PFSK-1 (cell line): ENCODE results near the gene DOCK1.

Experiments
- FOXP2 ChIP-seq: optimal IDR thresholded peaks from 2 replicates; pipeline ENCODE3; 2011; ENCODE audit warnings: borderline replicate concordance, control low read depth, inconsistent platforms; ENCODE audit not compliant: insufficient read depth; ENCODE audit errors: extremely low read length, extremely low read depth
- POLR2AphosphoS5 ChIP-seq: IDR thresholded peaks from 2 replicates; pipeline ENCODE4 v1.6.1; 2012; ENCODE audit warnings: low read depth, mild to moderate bottlenecking, control low read depth, low read length, moderate library complexity
- REST ChIP-seq, 2 experiments: IDR thresholded peaks; 2 replicates each; pipeline versions ENCODE4 v1.6.1 to v1.8.0; 2011 to 2012; ENCODE audit warnings: low read depth in 2 of 2, low read length in 2 of 2, control low read depth in 1 of 2, inconsistent platforms in 1 of 2, mild to moderate bottlenecking in 1 of 2, moderate library complexity in 1 of 2; ENCODE audit not compliant: insufficient read depth in 1 of 2
- SIN3A ChIP-seq: IDR thresholded peaks from 2 replicates; pipeline ENCODE4 v1.6.1; 2012; ENCODE audit warnings: mild to moderate bottlenecking, low read length, moderate library complexity, borderline replicate concordance; ENCODE audit not compliant: insufficient read depth
- TAF1 ChIP-seq: IDR thresholded peaks from 2 replicates; pipeline ENCODE4 v1.6.1; 2012; ENCODE audit warnings: low read length, control low read depth, borderline replicate concordance; ENCODE audit not compliant: insufficient read depth

DOCK1 gene

GRCh38 chr10:127190427-127190826 is 285.2 kb downstream of the DOCK1 start:
- TF ChIP-seq SIN3A (no peak), POLR2AphosphoS5 (no peak), FOXP2 (no peak), REST (IDR thresholded peaks at IDR 0.05; ENCODE audit: insufficient read depth in 1 of 2, low read depth in 2 of 2, low read length in 2 of 2) (no peak), TAF1 (no peak)

GRCh38 chr10:127193125-127193524 is 287.9 kb downstream of the DOCK1 start:
- TF ChIP-seq REST (IDR thresholded peaks at IDR 0.05; ENCODE audit: insufficient read depth in 1 of 2, low read depth in 2 of 2, low read length in 2 of 2), result no peak
- TF ChIP-seq SIN3A, result no peak
- TF ChIP-seq POLR2AphosphoS5, result no peak

- TF ChIP-seq FOXP2, result no peak
These were observed 288.9 kb downstream of the DOCK1 start for GRCh38 chr10:127194111-127194510.

- TF ChIP-seq POLR2AphosphoS5 (no peak), FOXP2 (no peak), SIN3A (no peak), REST (IDR thresholded peaks at IDR 0.05; ENCODE audit: insufficient read depth in 1 of 2, low read depth in 2 of 2, low read length in 2 of 2) (no peak), TAF1 (no peak)
These were observed 289.4 kb downstream of the DOCK1 start for GRCh38 chr10:127194599-127194998.

- TF ChIP-seq TAF1, result no peak
- TF ChIP-seq FOXP2, result no peak
- TF ChIP-seq SIN3A, result no peak
- no peak for TF ChIP-seq POLR2AphosphoS5
- TF ChIP-seq REST (IDR thresholded peaks at IDR 0.05; ENCODE audit: insufficient read depth in 1 of 2, low read depth in 2 of 2, low read length in 2 of 2), result no peak
These were observed 289.8 kb downstream of the DOCK1 start for GRCh38 chr10:127195041-127195506.
